D721Med (cell line): ENCODE results near the gene FGF22.

ENCODE experiments used
- DNase-seq: peaks from one replicate; pipeline ENCODE4 v3.0.0; 2011; ENCODE audit warnings: low spot score; ENCODE audit not compliant: insufficient read length
- FAIRE-seq: peaks from 2 replicates; lab custom pipeline; 2011; peaks lifted over from hg19 to GRCh38; lab: Jason Lieb, UNC
- TF ChIP-seq, protein P1 (sequence below): IDR thresholded peaks from 2 replicates; pipeline ENCODE4 v1.5.1; 2012; ENCODE audit warnings: mild to moderate bottlenecking, control low read depth; ENCODE audit not compliant: insufficient read depth; ENCODE audit errors: missing control alignments

FGF22 gene

DNA sequence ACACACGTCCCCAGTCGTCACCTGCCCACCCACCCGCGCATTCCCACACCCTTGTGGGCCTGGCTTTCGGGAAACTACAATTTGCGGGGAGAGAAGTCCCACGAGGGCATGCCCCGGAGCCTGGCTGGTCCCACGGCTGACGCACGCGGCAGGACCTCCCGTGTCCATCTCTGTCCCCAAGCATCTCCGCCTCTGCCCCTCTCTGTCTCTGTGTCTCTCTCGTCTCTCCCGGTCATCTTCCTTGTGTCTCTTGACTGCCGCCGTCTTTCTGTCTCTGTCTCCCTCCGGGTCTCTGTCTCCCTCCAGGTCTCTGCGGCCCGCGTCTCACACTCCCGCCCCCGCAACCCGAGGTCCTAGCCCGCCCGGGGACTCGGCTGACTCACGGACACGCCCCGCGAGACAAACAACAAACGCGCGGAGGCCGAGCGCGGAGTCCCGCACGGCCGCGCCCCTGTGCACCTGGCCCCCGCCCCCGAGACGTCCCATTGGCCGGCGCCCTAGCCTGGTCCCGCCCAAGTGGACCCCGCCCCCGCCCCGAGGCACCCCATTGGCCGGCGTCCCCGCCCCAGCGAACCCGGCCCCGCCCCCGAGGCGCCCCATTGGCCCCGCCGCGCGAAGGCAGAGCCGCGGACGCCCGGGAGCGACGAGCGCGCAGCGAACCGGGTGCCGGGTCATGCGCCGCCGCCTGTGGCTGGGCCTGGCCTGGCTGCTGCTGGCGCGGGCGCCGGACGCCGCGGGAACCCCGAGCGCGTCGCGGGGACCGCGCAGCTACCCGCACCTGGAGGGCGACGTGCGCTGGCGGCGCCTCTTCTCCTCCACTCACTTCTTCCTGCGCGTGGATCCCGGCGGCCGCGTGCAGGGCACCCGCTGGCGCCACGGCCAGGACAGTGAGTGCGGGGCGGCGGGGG is at the start of gene FGF22:
Gene FGF22, plus strand, starts transcription at position 627 of the 908 bp plus-strand sequence. Its CDS starts 47 bp downstream, at position 674.
- DNase-seq (peak; percentile 97), FAIRE-seq (no peak)
- TF ChIP-seq, protein P1, sequence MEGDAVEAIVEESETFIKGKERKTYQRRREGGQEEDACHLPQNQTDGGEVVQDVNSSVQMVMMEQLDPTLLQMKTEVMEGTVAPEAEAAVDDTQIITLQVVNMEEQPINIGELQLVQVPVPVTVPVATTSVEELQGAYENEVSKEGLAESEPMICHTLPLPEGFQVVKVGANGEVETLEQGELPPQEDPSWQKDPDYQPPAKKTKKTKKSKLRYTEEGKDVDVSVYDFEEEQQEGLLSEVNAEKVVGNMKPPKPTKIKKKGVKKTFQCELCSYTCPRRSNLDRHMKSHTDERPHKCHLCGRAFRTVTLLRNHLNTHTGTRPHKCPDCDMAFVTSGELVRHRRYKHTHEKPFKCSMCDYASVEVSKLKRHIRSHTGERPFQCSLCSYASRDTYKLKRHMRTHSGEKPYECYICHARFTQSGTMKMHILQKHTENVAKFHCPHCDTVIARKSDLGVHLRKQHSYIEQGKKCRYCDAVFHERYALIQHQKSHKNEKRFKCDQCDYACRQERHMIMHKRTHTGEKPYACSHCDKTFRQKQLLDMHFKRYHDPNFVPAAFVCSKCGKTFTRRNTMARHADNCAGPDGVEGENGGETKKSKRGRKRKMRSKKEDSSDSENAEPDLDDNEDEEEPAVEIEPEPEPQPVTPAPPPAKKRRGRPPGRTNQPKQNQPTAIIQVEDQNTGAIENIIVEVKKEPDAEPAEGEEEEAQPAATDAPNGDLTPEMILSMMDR: no peak

DNA sequence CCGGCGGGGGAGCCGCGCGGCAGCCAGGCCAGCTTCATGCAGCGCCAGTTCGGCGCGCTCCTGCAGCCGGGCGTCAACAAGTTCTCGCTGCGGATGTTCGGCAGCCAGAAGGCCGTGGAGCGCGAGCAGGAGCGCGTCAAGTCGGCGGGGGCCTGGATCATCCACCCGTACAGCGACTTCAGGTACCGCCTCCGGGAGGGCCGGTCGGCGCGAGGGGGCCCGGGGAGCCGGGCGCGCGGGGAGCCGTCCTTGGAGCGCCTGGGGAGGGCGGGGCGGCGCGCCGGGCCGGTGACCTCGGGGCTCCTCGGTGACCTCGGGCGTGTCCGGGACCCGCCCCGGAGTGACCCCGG is 49.3 kb upstream of the FGF22 start:
- FAIRE-seq: no peak
- no peak for DNase-seq
- TF ChIP-seq, protein P1: no peak

DNA sequence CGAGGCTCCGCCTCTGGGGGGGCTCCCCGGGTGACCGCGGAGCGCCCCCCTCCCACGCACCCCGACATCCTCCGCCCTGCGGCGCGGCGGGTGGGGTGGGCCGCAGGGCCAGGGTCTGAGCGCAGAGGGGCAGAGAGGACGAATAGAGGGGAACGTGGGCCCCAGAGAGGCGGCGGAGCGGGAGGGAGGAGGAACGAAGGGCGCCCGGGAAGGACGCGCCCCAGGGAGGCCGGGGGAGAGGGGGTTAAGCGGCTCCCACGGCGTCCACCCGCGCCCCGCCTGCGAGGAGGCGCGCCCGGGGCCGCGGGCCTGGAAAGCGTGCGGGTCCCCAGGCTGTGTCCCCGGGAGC is 49.0 kb upstream of the FGF22 start:
- FAIRE-seq (no peak), DNase-seq (no peak)
- TF ChIP-seq, protein P1: no peak

DNA sequence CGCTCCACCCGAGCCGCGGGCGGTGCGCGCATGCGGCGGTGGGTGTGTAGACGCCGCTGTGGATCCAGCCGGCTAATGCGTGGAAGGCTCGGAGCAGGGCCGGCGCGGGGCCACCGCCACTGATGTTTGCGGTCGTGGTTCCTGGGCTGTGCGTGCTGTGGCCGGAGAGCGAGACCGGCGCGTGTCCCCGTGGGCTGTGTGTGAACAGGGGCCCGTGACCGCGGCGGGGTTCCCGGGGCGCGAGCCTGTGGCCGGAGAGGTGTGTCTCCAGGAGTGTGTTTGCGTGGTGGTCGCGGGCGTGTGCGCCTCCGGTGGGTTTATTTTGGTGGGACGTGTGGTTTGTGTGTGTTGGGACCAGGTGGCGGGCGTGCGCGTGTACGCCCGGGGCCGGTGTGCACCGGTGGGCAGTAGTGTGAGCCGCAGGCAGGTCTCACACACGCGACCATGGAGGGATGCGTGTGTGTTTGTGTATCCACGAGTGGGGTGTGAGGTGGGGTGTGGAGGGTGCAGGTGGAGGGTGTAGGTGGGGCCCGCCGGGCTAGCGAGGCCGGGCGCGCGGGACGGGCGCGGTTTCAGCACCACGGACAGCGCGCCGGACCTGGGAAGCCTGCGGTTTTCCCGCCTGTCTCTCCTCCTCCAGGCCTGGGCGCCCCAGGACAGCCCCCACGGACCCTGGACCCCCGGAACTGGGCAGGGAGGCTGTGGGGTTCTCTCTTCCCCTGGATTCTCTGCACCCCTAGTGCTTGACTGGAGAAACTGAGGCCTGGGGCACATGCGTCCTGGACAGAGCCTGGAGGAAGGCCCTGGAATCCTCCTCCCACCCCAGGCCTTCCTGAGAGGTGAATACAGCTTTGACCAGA is 48.4 kb upstream of the FGF22 start:
- no peak for FAIRE-seq
- TF ChIP-seq, protein P1: no peak

GRCh38 chr19:592101-592500 is 47.6 kb upstream of the FGF22 start:
- DNase-seq: no peak
- TF ChIP-seq, protein P1: no peak
- FAIRE-seq: no peak

More for the DNA sequence above, 48.4 kb upstream of the FGF22 start:
- no peak for DNase-seq

- DNase-seq: no peak
- TF ChIP-seq, protein P1: no peak
- FAIRE-seq: no peak
These were observed 46.6 kb upstream of the FGF22 start for GRCh38 chr19:593055-593454.
